Stimulated activated CD4-positive, alpha-beta T cell treated with anti-CD3 and anti-CD28 coated beads, TNF-alpha, amount 100 ng/mL, for 1 hour (primary cell): Measurements from ENCODE around the gene GPC5.

Experiments used
- DNase-seq, 3 donors: peaks; one replicate each; pipeline ENCODE4 v3.0.0-alpha.2; 2020; ENCODE audit warnings: low read depth in 3 of 3, low spot score in 1 of 3

Gene GPC5

DNA sequence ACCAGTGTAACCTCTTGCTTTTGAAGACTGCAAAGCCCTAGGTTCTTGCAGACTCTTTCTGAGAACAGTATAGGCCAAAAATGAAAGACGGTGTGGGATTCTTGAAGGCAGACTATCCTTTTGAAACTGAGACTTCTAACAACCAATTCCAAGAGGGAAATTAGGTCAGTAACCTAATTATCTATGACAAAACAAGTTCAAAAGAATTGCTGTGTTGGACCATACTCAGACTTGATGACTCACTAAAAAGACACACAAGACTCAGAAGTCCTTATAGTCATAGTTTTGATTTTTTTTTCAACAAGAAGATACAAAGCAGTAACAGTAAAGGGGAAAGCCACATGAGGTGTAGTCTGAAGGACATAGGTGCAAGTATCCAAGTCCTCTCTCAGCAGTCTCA, 1204.1 kb downstream of the GPC5 start:
- no peak for DNase-seq

DNA sequence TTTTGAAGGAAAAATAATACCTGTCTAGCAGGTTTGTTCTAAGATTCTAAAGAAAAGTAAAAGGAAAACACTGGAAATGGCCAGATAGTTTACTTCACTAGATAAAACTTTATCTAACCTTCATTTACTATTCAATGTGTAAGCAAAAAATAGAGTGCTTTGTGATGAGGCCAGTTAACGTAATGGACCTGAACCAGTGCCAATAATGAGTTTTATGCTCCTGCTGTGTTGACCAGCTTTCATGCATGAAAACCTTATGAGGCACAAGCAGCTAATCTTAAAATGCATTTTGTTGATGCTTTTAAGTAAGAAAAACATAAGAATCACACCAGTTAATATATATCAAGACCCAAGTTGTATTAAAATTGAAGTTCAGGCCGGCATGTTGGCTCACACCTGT, 1211.0 kb downstream of the GPC5 start:
- no peak for DNase-seq

DNA sequence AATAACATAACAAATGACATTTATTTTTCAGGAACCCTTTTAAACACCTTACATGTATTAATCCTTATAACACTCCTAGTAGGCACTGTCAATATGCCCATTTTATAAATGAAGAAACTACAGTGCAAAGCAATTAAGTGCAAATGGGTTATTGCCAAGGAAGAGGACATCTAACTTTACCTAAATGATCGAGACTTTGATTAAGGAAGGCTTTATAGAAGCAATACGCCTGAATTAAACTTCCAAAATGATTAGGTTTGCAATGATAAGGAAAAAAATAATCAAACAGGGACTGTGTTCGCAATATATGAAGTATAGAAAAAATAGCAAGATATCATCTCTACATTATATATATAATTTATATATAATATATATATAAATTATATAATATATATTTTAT, 1214.5 kb downstream of the GPC5 start:
- DNase-seq, result no peak

DNA sequence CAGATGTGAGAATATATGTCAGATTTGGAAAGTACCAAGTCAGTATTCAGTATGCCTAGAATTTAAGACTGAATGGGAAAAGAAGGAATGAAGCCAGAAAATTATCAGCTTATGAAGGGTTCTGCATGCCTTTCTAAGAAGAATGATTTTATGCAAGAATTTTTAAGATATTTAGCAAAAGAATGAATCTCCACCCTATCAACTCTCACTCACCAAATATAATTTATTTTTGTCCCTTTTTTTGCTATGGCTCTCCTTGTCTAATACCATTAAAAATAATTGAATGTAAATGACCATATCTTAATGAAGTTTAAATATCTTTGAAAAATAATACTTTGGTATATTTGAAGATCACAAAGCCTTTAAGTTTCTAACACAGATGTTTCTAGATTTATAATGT, 1215.5 kb downstream of the GPC5 start:
- no peak for DNase-seq

DNA sequence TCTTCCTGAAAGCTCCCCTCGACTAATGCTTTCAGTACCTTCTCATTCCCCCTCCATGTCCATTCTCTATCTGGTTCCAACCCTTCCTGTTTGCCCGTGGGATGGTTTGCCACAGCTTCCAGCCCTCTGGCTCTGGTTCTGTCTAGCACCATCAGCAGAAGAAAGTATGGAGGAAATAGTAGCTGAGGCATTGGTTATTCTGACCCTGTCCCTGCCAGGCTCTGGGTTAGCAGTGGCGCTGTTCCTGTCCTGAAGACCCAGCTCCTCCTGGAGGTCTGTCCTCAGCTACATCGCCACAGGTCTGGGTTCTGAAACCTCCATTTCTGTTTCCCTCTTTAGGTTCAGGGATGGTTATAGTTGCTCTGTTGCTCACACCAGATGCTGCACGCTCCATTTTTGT, 1223.6 kb downstream of the GPC5 start:
- no peak for DNase-seq

DNA sequence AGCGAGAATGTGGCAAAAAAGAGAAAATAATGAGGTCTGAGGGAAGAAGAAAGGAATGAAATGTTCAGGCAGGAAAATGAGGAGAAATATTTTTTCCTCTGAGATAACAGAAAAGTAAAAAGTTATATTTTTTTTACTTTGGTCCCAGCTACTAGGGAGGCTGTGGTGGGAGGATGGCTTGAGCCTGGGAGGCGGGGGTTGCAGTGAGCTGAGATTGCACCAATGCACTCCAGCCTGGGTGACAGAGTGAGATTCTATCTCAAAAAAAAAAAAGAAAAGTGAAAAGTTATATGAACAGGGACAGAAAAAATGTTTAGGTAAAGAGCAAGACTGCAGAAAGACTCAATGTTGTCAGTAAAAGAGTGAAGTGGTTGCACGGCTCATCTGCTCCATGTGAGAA, 1224.5 kb downstream of the GPC5 start:
- no peak for DNase-seq

DNA sequence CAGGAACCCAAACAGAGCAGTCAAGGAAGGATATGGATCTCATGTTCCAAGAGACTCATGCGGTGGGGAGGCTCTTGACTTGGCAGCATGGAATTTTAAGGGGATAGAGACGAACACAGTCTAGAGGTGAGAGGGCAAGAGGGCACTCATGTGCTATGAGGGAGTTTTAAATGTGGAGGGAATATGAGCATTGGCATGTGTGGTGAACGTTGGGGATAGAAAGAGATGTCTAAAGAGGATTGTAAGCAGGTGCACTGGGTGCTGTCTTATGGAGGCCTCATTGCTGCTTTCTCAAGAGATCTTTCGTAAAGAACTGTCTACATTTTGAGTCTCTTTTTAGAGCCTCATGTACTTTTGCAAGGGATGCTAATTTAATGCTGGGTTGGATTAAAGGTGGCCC, 1227.9 kb downstream of the GPC5 start:
- DNase-seq, result no peak

DNA sequence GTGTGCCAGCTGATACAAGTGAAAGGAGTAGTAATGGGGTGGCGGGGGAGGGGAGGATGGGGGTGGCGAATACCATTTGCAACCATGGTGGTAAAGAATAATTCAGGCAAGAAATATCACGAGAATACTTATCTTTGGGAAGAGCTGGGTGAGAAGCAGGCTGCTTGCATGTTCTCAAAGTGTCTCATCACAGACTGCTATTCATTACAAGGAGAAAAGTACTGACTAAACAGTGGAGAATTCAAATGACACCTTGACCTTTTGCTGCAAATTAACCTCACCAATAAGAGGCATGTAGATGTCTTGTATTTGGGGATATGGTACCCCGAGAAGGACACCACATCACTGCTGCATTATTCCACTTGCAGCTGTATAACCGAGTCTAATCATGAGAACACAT, 1242.5 kb downstream of the GPC5 start:
- no peak for DNase-seq

DNA sequence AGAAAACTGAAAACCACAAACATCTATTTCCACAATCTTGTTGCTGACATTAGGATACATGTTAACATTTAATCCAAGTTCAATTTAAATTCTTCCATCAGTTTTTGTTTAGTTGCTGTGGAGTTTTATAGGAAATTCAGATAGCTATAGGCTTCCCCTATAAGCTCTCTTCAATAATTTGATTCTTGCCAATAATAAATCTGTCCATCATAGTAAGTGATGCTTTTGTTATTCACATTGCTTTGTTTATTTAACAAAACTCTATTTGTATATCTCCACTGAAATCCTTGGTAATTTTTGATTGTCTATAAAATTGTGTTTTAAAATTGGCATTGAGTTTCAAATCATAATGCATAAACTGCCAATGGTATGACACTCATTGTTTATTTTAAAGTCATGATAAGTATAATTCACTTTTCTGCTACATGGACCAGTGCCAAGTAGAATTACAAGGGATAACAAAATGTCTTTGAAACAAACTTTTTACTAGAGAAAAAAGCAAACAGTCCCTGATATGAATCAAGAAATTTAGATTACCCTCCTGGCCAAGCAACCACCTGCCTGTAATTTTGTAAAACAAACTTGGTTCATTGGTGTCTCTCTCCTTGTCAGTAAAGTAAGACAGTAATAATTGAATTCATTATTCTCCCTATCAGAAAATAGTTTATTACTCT, 1250.9 kb downstream of the GPC5 start:
- no peak for DNase-seq

DNA sequence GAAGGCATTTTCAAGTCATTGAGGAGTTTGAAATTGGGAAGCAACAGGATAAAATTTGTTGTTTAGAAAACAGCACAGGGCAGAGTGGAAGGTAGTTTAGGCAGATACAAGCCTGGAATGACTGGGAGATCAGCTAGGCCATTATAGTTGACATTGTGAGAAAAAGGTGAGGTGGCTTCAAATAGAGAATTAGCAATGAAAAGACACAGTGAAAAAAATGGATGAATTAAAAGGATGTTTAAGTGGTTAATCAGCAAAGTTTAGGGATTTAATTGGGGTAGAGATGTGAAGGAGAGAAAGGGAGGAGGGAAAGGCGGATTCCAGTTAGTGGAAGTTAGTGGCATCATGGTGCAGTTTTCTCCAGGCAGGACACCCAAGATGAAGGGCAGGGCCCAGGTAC, 1257.7 kb downstream of the GPC5 start:
- no peak for DNase-seq

DNA sequence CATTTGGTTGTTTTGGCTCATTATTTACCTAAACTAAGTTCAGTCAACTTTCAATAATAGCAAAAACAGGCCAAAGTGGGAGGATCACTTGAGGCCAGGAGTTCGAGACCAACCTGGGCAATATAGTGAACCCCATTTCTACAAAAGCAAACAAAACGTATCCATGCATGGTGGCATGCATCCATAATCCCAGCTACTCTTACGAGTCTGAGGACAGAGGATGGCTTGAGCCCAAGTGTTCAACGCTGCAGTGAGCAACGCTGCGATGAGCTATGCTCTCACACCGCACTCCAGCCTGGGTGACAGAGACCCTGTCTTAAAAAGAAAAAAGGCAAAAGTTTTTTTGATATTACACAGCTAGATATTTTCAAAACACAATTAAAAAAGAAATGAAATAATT, 1258.2 kb downstream of the GPC5 start:
- no peak for DNase-seq

DNA sequence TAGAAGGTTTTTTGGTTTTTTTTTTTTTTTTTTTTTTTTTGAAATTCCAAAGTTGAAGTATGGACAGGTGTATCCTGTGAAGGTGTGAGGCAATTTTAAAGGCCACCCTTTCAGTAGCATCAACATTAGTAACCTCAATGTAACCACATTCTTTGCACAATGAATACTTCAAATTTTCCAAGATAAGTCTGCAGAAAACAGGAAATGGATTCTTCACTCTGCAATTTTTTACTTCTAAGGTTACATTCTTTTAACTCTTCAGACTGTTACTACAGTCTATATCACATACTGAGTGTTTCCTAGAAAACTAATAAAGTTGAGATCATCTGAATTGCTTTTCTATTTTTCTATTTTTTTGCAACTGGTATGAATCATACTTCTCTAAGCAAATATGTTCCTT, 1259.1 kb downstream of the GPC5 start:
- no peak for DNase-seq

DNA sequence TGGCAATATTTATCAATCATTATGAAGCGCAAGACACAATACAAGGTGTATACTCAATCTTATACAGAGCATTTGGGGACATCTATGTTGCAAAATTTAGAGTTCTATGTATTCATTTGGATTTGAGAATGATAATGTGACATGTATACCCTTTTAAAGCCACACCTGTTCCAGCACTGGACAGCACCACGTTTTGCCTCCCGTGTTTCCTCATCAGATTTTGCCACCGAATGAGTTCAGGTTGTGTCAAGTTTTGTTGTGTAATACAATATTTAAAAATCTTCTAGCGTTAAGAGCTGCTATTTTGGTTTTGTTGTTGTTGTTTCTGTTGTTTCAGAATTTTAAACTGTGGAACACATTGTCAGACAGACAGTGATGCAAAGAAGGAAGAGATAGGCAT, 1259.9 kb downstream of the GPC5 start:
- no peak for DNase-seq

DNA sequence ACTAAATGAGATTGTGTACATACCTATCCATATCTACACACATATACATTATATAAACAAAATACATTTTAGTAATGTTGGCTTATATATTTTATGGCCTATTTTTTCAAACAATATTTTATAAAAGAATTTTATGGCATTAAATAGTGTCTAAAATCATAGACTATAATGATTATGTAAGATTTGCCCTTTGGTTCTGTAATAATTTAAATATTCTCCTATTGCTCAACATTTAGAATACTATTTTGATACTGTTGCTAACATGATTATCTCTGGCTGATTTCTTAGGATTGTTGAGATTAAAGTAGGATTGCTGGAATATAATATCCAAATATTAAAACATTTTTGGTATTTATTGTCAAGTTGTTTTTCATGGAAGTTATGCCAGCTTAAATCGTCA, 1263.0 kb downstream of the GPC5 start:
- no peak for DNase-seq

DNA sequence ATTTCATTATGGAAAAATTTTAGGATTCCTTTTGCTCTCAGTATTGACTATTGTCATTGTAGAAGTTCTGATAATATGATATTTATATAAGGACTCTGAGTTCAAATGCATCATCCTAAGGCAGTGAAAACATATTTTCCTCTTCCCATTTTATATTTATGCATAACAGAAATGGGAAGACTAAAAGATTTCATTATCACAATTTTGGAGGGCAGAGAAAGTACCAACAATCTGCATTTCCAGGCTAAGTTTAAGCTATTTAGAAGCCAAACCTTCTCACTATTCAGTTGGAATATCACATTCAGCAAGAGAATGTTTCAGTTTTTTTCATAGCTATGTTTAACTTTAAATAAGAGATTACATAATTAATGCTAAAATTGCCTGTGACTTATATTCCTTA, 1269.7 kb downstream of the GPC5 start:
- DNase-seq, result no peak

DNA sequence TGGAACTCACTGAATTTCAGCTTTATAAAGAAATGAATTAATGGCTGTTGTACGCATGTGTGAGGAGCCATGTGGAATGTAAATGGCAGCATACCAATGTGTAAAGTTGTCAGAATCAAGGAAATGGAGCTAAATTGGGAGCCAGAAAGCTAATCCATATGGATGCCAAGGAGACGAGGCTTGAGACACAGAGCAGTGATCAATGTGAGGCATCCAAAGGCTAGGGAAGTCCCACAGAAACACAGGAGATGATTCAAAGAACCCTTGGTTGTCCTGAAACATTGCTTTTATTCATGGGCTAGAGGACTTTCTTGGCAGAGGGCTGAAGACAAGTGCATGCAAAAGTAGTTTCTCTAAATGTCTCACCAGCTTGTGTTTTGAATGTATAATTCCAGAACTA, 1271.7 kb downstream of the GPC5 start:
- DNase-seq, result no peak

DNA sequence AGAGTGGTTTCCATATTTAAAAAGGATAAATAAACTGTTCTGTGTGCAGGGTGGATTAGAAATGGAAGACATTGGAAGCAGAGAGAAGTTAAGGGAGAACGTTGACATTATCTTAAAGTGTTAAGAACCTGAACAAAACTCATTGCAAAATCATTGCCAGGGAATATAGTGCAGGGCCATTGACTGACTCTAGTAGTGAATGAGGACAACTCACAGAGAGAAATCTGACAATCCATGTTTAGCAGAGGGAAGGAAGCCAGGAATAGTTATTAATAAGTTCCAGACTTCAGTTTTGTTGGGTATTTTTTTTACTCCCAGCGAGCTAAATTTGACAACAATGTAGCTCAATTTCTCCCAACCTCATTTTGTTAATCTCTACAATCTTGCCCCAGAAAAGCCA, 1273.4 kb downstream of the GPC5 start:
- DNase-seq, result no peak

DNA sequence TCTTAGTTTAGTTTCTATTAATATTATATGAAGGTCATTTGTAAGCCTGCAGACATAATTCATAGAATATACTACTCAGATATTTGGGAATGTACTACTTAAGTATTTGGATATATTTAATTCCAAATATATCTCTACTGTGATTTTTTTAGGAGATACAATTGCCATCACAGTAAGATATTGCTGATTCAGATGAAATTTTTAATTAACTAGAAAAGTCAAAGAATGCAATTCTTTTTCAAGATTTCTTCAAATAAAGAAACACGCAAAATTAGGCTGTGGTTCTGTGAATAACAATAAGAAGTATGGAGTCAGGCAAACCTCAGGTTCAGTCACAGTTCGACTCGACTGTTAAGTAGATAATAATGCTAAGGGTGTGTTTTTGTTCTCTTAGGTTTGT, 1277.8 kb downstream of the GPC5 start:
- no peak for DNase-seq

DNA sequence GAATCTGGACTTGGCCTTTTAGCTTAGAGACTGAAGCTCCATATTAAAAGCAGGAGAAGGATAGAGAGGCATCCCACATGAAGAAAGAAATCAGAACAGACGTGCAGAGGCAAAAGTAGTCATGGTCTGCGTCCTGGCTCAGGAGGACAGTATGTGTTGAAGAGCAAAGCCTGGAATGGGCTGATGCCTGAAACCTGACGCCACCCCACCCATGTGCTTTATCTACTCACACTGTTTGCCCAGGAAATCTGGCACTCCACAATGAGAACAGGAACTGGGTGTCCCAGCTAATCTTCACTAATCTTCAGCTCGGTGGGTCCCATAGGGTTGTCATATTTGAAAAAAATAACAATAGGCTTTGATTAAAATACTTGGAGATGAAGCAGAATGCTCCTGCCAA, 1279.2 kb downstream of the GPC5 start:
- DNase-seq, result no peak

DNA sequence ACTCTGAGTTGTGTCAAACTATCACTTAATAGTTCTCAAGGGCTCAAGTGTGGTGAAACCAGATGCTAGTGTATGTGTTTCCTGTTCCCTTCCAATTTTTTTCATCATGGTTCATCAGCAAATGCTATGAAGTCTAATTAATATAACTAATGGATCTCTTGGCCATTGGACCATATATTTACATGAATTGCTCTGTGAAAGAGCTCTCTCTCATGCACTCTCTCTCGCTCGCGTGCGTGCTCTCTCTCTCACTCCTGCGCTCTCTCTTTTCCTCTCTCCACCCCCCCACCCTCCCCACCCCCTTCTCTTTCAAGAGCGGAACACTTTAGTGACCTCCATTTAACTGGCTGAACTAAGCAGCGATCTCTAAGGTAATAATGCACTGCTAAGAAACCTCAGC, 1281.2 kb downstream of the GPC5 start:
- DNase-seq, result no peak

DNA sequence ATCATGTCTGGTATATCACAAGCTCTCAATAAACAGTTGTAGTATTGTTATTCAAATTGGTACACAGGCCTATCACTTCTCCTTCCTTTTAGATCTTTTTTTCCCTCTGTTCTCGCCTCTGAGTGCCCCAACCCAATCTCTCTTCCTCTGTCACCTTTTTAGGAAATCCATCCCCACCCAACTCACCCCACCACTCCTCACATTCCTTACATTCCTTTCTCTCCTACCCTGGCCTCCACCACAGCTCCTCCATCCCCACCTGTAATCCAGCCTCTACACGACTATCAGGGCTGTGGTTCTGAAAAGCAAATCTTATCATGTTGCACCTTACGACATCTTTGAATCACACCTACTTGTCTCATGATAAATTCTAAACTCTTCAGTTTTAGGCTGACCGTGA, 1282.8 kb downstream of the GPC5 start:
- DNase-seq, result no peak

DNA sequence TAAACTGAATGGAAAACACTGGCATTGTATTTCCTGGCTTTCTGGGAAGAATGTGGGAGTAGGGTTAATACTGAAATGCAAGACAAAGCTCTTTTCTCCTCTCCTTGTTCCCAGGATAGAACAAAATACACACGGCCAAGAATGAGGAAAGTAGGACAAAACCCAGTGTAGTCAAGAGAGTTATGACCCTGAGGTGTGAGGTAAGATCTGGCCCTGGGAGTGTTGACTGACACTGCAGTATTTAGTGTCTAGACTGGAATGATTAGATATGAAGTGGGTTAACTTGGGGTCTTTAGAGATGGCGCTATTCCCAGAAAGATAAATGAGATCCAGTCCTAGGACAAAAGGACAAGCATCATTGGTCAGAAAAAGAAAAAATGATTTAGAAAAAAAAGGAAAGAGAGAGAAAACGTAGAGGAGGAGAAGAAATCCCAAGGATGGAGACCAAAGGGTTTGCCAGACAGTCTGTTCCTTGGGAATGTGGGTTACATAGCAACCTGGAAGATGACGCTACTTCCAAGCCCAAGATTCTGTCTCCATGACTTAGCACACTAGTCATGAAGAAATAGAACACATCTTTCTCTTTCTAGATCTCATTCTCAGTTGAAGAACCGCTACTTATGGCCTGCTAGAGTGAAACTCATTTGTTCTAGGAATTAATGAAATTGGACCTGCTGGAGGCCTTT, 1284.6 kb downstream of the GPC5 start:
- no peak for DNase-seq

DNA sequence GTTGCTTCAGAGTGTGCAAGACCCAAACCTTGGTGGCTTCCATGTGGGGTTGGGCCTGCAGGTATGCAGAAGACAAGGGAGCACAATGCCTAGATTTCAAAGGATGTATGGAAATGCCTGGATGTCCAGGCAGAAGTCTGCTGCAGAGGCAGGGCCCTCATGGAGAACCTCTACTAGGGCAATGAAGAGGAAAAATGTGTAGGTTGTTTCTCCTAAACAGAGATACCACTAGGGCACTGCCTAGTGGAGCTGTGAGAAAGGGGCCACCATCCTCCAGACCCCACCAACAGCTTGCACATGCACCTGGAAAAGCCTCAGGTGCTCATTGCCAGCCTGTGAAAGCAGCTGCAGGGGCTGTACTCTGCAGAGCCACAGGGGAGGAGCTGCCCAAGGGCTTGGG, 1295.6 kb downstream of the GPC5 start:
- DNase-seq, result no peak
